T-helper 22 cell (primary cell): ENCODE results near the gene SMYD3.

Experiments used
- DNase-seq: peaks from one replicate; pipeline ENCODE4 v3.0.0-alpha.2; 2020; ENCODE audit warnings: low read depth

Gene SMYD3

GRCh38 chr1:245901565-245901964 is 605.5 kb downstream of the SMYD3 start:
- no peak for DNase-seq

GRCh38 chr1:245901037-245901436 is 606.0 kb downstream of the SMYD3 start:
- no peak for DNase-seq

- DNase-seq, result no peak
Observed at GRCh38 chr1:245898581-245898980, 608.5 kb downstream of the SMYD3 start.

GRCh38 chr1:245896258-245896657 is 610.8 kb downstream of the SMYD3 start:
- no peak for DNase-seq

GRCh38 chr1:245895455-245895959 is 611.6 kb downstream of the SMYD3 start:
- DNase-seq, result no peak

- DNase-seq, result no peak
Observed at GRCh38 chr1:245894843-245895242, 612.2 kb downstream of the SMYD3 start.

GRCh38 chr1:245893025-245893424 is 614.1 kb downstream of the SMYD3 start:
- no peak for DNase-seq

GRCh38 chr1:245888809-245889208 is 618.3 kb downstream of the SMYD3 start:
- DNase-seq, result no peak

GRCh38 chr1:245887829-245888228 is 619.2 kb downstream of the SMYD3 start:
- no peak for DNase-seq

GRCh38 chr1:245881767-245882391 is 625.2 kb downstream of the SMYD3 start:
- DNase-seq, result no peak

GRCh38 chr1:245880754-245881403 is 626.2 kb downstream of the SMYD3 start:
- no peak for DNase-seq

GRCh38 chr1:245879091-245879490 is 628.0 kb downstream of the SMYD3 start:
- DNase-seq, result no peak

GRCh38 chr1:245878585-245878984 is 628.5 kb downstream of the SMYD3 start:
- no peak for DNase-seq

- DNase-seq, result no peak
Observed at GRCh38 chr1:245877976-245878375, 629.1 kb downstream of the SMYD3 start.

GRCh38 chr1:245876586-245876985 is 630.5 kb downstream of the SMYD3 start:
- DNase-seq, result no peak

- no peak for DNase-seq
Observed at GRCh38 chr1:245875581-245876261, 631.4 kb downstream of the SMYD3 start.

- DNase-seq, result no peak
Observed at GRCh38 chr1:245874942-245875580, 632.0 kb downstream of the SMYD3 start.

- DNase-seq, result no peak
Observed at GRCh38 chr1:245873883-245874671, 633.0 kb downstream of the SMYD3 start.

- DNase-seq, result no peak
Observed at GRCh38 chr1:245873068-245873467, 634.0 kb downstream of the SMYD3 start.

- no peak for DNase-seq
Observed at GRCh38 chr1:245872475-245872874, 634.6 kb downstream of the SMYD3 start.

- DNase-seq, result no peak
Observed at GRCh38 chr1:245871915-245872314, 635.2 kb downstream of the SMYD3 start.

GRCh38 chr1:245871191-245871590 is 635.9 kb downstream of the SMYD3 start:
- no peak for DNase-seq
